GM12892 (cell line): ENCODE results near the gene MMAB.

ENCODE experiments used
- POLR2A ChIP-seq: IDR thresholded peaks from 2 replicates; pipeline ENCODE4 v1.6.1; 2011; ENCODE audit warnings: low read depth, low read length, control low read depth
- POLR2AphosphoS5 ChIP-seq: IDR thresholded peaks from 2 replicates; pipeline ENCODE4 v1.6.1; 2011; ENCODE audit warnings: low read depth, low read length, control low read depth
- TAF1 ChIP-seq: IDR thresholded peaks from 2 replicates; pipeline ENCODE4 v1.6.1; 2011; ENCODE audit warnings: low read depth, mild to moderate bottlenecking, control low read depth, low read length, borderline replicate concordance

- TF ChIP-seq TAF1 (no peak), POLR2A (no peak), POLR2AphosphoS5 (no peak)
These were observed 18.5 kb downstream of the MMAB start for GRCh38 chr12:109554761-109555160.
